Measurements from ENCODE around the gene MIEN1.
"Not testable (repeated sequence)": the region's sequence is repeated elsewhere in the genome, so short reads cannot be mapped to it uniquely, and the experiment has no call there.

Gene MIEN1

DNA sequence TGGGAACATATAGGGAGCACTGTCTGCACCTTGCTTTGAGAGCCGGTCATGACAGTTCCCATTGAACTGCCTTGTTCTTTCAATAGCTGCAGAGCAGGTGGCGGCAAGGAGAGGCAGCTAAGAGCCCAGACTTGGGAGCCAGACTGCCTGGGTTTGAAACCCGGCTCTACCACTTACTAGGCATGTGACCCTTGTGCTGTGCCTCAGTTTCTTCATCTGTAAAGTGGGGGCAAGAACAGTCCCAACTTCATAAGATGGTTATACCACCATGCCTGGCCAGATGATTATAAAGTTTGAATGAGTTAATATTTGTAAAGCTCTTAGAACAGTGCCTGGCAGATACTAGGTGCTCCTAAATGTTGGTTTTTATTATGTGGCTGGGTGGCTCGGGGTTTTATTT is 16.1 kb downstream of the MIEN1 start:
- H2AFZ ChIP-seq (ENCODE audit: low read length, unreplicated experiment) = no peak overlapping the region
- H3K27ac ChIP-seq (ENCODE audit: low read depth, low read length) = no peak overlapping the region
- H3K4me3 ChIP-seq (ENCODE audit: low read depth, low read length) = no peak overlapping the region
- no peaks in the 10 kb centered on the region for H3K4me1 ChIP-seq (ENCODE audit: control insufficient read depth, insufficient read depth, low read length, unreplicated experiment)
- peaks cover 3% of the 10 kb centered on the region; the same call in 1 of the 2 replicates for H3K36me3 ChIP-seq (ENCODE audit: insufficient read depth, low read length)
- H3K27me3 ChIP-seq (ENCODE audit: insufficient read depth, low read length) = no peaks in the 10 kb centered on the region
- no peaks in the 10 kb centered on the region for H3K79me2 ChIP-seq (ENCODE audit: control insufficient read depth, insufficient read depth, low read length, unreplicated experiment)

DNA sequence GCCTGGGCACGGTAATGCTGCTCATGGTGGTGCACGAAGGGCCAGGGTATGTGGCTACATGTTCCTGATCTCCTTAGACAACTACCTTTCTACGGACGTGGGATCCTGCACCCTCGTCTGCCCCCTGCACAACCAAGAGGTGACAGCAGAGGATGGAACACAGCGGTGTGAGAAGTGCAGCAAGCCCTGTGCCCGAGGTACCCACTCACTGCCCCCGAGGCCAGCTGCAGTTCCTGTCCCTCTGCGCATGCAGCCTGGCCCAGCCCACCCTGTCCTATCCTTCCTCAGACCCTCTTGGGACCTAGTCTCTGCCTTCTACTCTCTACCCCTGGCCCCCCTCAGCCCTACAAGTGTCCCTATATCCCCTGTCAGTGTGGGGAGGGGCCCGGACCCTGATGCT is 18.5 kb downstream of the MIEN1 start:
- no peak overlapping the region for H3K27ac ChIP-seq (ENCODE audit: low read depth, low read length)
- H3K4me3 ChIP-seq (ENCODE audit: low read depth, low read length) = no peak overlapping the region
- H2AFZ ChIP-seq (ENCODE audit: low read length, unreplicated experiment) = no peak overlapping the region
- no peaks in the 10 kb centered on the region for H3K79me2 ChIP-seq (ENCODE audit: control insufficient read depth, insufficient read depth, low read length, unreplicated experiment)
- peaks cover 3% of the 10 kb centered on the region; the same call in 1 of the 2 replicates for H3K36me3 ChIP-seq (ENCODE audit: insufficient read depth, low read length)
- H3K4me1 ChIP-seq (ENCODE audit: control insufficient read depth, insufficient read depth, low read length, unreplicated experiment) = no peaks in the 10 kb centered on the region
- no peaks in the 10 kb centered on the region for H3K27me3 ChIP-seq (ENCODE audit: insufficient read depth, low read length)

DNA sequence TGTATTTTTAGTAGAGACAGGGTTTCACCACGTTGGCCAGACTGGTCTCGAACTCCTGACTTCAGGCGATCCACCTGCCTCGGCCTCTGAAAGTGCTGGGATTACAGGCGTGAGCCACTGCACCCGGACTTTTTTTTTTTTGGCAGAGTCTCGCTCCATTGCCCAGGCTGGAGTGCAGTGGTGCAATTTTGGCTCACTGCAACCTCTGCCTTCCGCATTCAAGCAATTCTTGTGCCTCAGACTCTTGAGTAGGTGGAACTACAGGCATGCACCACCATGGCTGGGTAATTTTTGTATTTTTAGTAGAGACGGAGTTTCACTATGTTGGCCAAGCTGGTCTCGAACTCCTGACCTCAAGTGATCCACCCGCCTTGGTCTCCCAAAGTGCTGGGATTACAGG is 19.3 kb downstream of the MIEN1 start:
- not testable (repeated sequence) for H3K27me3 ChIP-seq (ENCODE audit: insufficient read depth, low read length); H3K4me3 ChIP-seq (ENCODE audit: low read depth, low read length); H3K27ac ChIP-seq (ENCODE audit: low read depth, low read length); H3K4me1 ChIP-seq (ENCODE audit: control insufficient read depth, insufficient read depth, low read length, unreplicated experiment); H3K36me3 ChIP-seq (ENCODE audit: insufficient read depth, low read length); H3K79me2 ChIP-seq (ENCODE audit: control insufficient read depth, insufficient read depth, low read length, unreplicated experiment); H2AFZ ChIP-seq (ENCODE audit: low read length, unreplicated experiment)

DNA sequence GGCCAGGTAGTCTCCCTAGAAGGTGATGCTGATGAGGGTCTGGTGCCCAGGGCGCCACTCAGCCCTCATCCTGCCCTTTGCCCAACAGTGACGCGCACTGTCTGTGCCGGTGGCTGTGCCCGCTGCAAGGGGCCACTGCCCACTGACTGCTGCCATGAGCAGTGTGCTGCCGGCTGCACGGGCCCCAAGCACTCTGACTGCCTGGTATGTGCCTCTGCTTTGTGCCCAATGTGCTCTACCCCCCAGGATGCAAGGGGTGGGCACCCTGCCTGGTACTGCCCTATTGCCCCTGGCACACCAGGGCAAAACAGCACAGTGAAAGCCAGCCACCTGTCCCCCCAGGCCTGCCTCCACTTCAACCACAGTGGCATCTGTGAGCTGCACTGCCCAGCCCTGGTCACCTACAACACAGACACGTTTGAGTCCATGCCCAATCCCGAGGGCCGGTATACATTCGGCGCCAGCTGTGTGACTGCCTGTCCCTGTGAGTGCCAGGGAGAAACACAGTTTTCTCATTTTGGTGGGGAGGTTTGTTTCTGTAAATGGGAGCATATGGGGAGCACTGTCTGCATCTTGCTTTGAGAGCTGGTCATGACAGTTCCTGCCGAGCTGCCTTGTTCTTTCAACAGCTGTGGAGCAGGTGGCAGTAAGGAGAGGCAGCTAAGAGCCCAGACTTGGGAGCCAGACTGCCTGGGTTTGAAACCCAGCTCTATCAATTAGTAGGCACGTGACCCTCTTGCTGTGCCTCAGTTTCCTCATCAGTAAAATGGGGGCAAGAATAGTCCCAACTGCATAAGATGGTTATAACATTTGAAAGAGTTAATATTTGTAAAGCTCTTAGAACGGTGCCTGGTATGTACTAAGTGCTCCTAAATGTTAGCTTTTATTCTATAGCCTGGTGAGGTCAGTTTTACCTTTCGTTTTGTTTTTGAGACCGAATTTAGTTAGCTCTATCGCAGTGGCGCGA is 20.1 kb downstream of the MIEN1 start:
- Histone ChIP-seq H3K79me2 (ENCODE audit: control insufficient read depth, insufficient read depth, low read length, unreplicated experiment) (peaks cover 6% of the 10 kb centered on the region), H3K27me3 (ENCODE audit: insufficient read depth, low read length) (no peaks in the 10 kb centered on the region), H3K4me1 (ENCODE audit: control insufficient read depth, insufficient read depth, low read length, unreplicated experiment) (no peaks in the 10 kb centered on the region), H3K36me3 (ENCODE audit: insufficient read depth, low read length) (peaks cover 3% of the 10 kb centered on the region; the same call in 1 of the 2 replicates), H3K4me3 (ENCODE audit: low read depth, low read length) (no peak overlapping the region), H2AFZ (ENCODE audit: low read length, unreplicated experiment) (no peak overlapping the region), H3K27ac (ENCODE audit: low read depth, low read length) (no peak overlapping the region)

DNA sequence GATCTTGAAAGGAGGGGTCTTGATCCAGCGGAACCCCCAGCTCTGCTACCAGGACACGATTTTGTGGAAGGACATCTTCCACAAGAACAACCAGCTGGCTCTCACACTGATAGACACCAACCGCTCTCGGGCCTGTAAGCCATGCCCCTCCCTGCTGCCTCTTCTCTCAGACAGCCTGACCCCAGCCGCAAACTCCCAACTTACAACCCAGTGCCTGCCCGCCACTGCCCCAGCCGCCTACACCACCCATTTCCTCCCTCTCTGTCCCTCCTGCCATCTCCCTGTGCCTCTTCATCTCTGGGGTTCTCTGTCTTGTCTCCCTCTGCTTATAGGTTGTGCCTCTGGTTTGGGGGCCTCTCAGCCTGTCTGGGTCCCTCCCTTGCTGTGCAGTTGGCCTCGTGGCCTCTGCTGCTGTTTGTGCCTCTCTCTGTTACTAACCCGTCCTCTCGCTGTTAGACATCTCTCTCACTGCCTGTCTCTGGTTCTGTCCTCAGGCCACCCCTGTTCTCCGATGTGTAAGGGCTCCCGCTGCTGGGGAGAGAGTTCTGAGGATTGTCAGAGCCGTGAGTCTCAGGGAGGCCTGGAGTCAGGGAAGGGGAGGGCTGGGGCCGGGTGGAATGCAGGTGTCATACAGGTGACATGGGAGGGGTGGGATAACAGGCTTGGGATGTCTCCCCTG is 20.9 kb downstream of the MIEN1 start:
- no peak overlapping the region for H2AFZ ChIP-seq (ENCODE audit: low read length, unreplicated experiment)
- no peaks in the 10 kb centered on the region for H3K4me1 ChIP-seq (ENCODE audit: control insufficient read depth, insufficient read depth, low read length, unreplicated experiment)
- H3K36me3 ChIP-seq (ENCODE audit: insufficient read depth, low read length) = peaks cover 3% of the 10 kb centered on the region; the same call in 1 of the 2 replicates
- H3K79me2 ChIP-seq (ENCODE audit: control insufficient read depth, insufficient read depth, low read length, unreplicated experiment) = peaks cover 6% of the 10 kb centered on the region
- H3K27me3 ChIP-seq (ENCODE audit: insufficient read depth, low read length) = no peaks in the 10 kb centered on the region
- no peak overlapping the region for H3K4me3 ChIP-seq (ENCODE audit: low read depth, low read length)
- H3K27ac ChIP-seq (ENCODE audit: low read depth, low read length) = no peak overlapping the region

DNA sequence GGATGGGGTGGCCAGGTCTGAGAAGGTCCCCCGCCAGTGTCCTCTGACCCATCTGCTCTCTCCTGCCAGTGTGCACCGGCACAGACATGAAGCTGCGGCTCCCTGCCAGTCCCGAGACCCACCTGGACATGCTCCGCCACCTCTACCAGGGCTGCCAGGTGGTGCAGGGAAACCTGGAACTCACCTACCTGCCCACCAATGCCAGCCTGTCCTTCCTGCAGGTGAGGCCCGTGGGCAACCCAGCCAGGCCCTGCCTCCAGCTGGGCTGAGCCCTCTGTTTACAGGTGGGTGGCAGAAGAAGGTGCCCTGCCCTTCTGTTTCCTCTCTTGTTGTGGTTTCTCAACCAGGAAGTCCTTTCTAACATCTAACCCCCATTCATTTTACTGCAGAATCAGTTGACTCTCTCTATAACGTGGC is 23.4 kb downstream of the MIEN1 start:
- Histone ChIP-seq H3K4me3 (ENCODE audit: low read depth, low read length) (no peak overlapping the region), H3K27me3 (ENCODE audit: insufficient read depth, low read length) (no peaks in the 10 kb centered on the region), H3K36me3 (ENCODE audit: insufficient read depth, low read length) (no peaks in the 10 kb centered on the region), H2AFZ (ENCODE audit: low read length, unreplicated experiment) (no peak overlapping the region), H3K27ac (ENCODE audit: low read depth, low read length) (no peak overlapping the region), H3K79me2 (ENCODE audit: control insufficient read depth, insufficient read depth, low read length, unreplicated experiment) (peaks cover 9% of the 10 kb centered on the region), H3K4me1 (ENCODE audit: control insufficient read depth, insufficient read depth, low read length, unreplicated experiment) (no peaks in the 10 kb centered on the region)

DNA sequence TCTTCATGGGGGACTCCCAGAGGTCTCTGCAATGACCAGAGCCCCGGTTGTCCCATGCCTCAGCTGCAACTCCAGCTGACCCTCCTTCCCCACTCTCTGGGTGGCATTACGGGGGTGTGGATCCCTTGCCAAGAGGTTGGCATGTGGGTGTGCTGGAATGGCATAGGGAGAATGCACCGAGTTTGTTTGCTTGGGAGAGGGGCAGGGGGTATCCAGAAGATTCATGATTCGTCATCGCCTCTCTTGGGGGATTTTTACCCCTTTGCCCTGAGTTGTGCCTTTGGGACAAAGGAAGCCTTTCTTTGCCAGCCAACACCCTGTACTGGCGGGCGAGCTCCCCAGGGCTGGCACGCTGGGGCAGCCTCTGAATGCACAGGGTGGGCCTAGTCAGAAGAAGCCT is 23.9 kb downstream of the MIEN1 start:
- H3K27ac ChIP-seq (ENCODE audit: low read depth, low read length) = no peak overlapping the region
- H3K4me3 ChIP-seq (ENCODE audit: low read depth, low read length) = no peak overlapping the region
- peaks cover 14% of the 10 kb centered on the region for H3K79me2 ChIP-seq (ENCODE audit: control insufficient read depth, insufficient read depth, low read length, unreplicated experiment)
- H3K27me3 ChIP-seq (ENCODE audit: insufficient read depth, low read length) = no peaks in the 10 kb centered on the region
- no peaks in the 10 kb centered on the region for H3K4me1 ChIP-seq (ENCODE audit: control insufficient read depth, insufficient read depth, low read length, unreplicated experiment)
- no peaks in the 10 kb centered on the region for H3K36me3 ChIP-seq (ENCODE audit: insufficient read depth, low read length)
- H2AFZ ChIP-seq (ENCODE audit: low read length, unreplicated experiment) = no peak overlapping the region

DNA sequence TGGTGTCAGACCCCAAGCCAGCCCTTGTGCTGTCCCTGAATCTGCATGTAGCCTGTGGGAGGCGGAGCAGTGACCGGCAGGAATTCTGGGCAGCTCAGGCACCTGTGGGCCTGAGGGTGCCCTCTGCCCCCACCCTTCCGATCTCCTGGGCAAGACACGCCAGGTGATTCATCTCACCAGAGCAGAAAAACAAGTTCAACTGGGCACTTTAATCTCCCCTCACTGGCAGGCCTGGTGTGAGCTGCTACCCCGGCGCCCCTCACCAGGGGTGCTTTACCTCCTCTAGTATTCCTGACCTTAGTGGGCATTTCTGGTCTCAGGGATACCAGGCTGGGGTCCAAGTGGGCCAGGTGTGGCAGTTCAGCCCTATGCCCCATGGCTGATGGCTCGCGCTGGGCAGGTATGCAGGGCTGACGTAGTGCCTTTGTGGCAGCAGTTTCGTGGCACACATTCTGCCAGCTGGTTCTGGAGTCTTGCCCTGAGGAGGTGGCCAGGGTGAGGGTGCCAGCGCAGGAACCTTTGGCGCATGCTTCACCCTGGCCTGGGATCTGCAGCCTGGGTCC is 24.5 kb downstream of the MIEN1 start:
- H3K79me2 ChIP-seq (ENCODE audit: control insufficient read depth, insufficient read depth, low read length, unreplicated experiment) = peaks cover 19% of the 10 kb centered on the region
- peaks cover 3% of the 10 kb centered on the region for H3K4me1 ChIP-seq (ENCODE audit: control insufficient read depth, insufficient read depth, low read length, unreplicated experiment)
- no peaks in the 10 kb centered on the region for H3K36me3 ChIP-seq (ENCODE audit: insufficient read depth, low read length)
- H3K27me3 ChIP-seq (ENCODE audit: insufficient read depth, low read length) = no peaks in the 10 kb centered on the region
- H3K27ac ChIP-seq (ENCODE audit: low read depth, low read length) = no peak overlapping the region
- H2AFZ ChIP-seq (ENCODE audit: low read length, unreplicated experiment) = no peak overlapping the region
- no peak overlapping the region for H3K4me3 ChIP-seq (ENCODE audit: low read depth, low read length)

DNA sequence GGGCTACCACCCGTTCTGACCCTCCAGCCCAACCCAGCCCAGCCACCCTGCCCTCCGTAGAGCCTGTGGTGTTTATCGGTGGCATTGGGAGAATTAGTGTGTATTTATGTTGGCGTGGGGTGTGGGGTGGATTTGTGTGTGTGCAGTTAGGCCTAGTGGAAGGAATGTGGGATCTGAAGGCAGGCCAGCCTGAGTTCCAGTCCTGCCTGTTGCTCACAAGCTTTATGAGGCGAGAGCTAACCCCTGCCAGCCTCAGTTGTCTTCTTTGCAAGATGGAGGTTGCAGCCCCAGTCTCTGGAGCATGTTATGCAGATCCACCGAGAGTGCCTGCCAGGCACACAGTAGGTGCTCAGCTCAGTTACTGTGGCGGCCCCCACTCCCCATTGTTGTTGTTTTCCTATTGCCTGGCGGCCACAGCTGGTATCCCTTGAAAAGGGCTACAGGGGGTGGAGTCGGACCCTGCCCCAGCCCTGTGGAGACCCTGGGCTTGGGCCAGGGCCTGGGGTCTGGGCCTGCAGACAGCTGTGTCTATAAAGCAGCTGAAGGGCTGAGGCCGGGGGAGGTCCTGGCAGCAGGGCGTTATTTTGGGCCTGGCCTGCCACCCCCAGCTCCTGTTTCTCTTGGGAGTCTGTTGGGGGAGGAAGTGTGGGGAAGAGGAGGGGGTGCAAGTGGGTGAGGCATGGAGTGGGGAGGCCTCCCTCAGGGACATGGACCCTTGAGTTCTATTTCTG is 25.3 kb downstream of the MIEN1 start:
- peaks cover 3% of the 10 kb centered on the region for H3K4me1 ChIP-seq (ENCODE audit: control insufficient read depth, insufficient read depth, low read length, unreplicated experiment)
- H2AFZ ChIP-seq (ENCODE audit: low read length, unreplicated experiment) = no peak overlapping the region
- no peaks in the 10 kb centered on the region for H3K27me3 ChIP-seq (ENCODE audit: insufficient read depth, low read length)
- no peak overlapping the region for H3K27ac ChIP-seq (ENCODE audit: low read depth, low read length)
- no peaks in the 10 kb centered on the region for H3K36me3 ChIP-seq (ENCODE audit: insufficient read depth, low read length)
- H3K79me2 ChIP-seq (ENCODE audit: control insufficient read depth, insufficient read depth, low read length, unreplicated experiment) = peaks cover 25% of the 10 kb centered on the region
- H3K4me3 ChIP-seq (ENCODE audit: low read depth, low read length) = no peak overlapping the region

DNA sequence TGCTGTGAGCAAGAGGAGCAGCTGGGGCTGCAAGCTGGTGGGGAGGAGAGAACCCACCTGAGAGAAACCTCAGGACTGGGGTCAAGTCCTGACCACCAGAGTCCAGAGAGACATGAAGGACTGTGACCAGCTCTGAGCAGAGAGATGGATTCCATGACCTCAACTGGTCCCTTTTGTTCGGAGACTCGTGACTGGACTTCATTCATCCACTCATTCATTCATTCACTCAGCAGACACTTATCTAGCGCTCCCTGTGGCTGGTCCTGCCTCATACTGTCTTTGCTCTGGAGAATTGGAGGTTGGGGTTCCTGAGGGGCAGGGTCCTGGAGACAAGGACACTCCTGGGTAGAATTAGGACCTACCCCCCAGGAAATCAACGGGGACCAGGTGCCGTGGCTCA is 26.4 kb downstream of the MIEN1 start:
- no peak overlapping the region for H3K27ac ChIP-seq (ENCODE audit: low read depth, low read length)
- no peak overlapping the region for H2AFZ ChIP-seq (ENCODE audit: low read length, unreplicated experiment)
- peaks cover 3% of the 10 kb centered on the region for H3K4me1 ChIP-seq (ENCODE audit: control insufficient read depth, insufficient read depth, low read length, unreplicated experiment)
- no peaks in the 10 kb centered on the region for H3K27me3 ChIP-seq (ENCODE audit: insufficient read depth, low read length)
- no peaks in the 10 kb centered on the region for H3K36me3 ChIP-seq (ENCODE audit: insufficient read depth, low read length)
- no peak overlapping the region for H3K4me3 ChIP-seq (ENCODE audit: low read depth, low read length)
- H3K79me2 ChIP-seq (ENCODE audit: control insufficient read depth, insufficient read depth, low read length, unreplicated experiment) = peaks cover 27% of the 10 kb centered on the region
